Hepatocyte (in vitro differentiated cells): Measurements from ENCODE around the gene RGS5.

ENCODE experiments used
- CTCF ChIP-seq: fragments of 200-600 bp; sonication (generic); IDR thresholded peaks from 2 replicates; pipeline ENCODE4 v1.5.1; 2016; ENCODE audit warnings: antibody characterized with exemption, mild to moderate bottlenecking; ENCODE audit not compliant: poor library complexity
- EZH2 ChIP-seq: fragments of 200-600 bp; sonication (generic); IDR thresholded peaks from 2 replicates; pipeline ENCODE4 v1.6.1; 2016; ENCODE audit warnings: antibody characterized with exemption, mild to moderate bottlenecking, borderline replicate concordance
- EZH2phosphoT487 ChIP-seq: fragments of 200-600 bp; sonication (generic); IDR thresholded peaks from one replicate; pipeline ENCODE4 v1.6.1; 2018; ENCODE audit warnings: antibody characterized with exemption, mild to moderate bottlenecking, low read depth, moderate library complexity; ENCODE audit not compliant: unreplicated experiment, severe bottlenecking

- no peak for TF ChIP-seq CTCF
- no peak for TF ChIP-seq EZH2phosphoT487
- no peak for TF ChIP-seq EZH2
Observed at GRCh38 chr1:163137556-163138265, 65.0 kb downstream of the RGS5 start.
